PC-9 (cell line): ENCODE results near the gene C2CD4B.

Experiments used
- EZH2 ChIP-seq: fragments of 200-600 bp; sonication (generic); IDR thresholded peaks from 2 replicates; pipeline ENCODE4 v1.8.0; 2017; ENCODE audit warnings: antibody characterized with exemption, low read depth
- TF ChIP-seq, protein P1 (sequence below): fragments of 200-600 bp; sonication (generic); conservative IDR thresholded peaks from 2 replicates; pipeline ENCODE4 v1.6.1; 2017; ENCODE audit warnings: mixed run types, antibody characterized with exemption, mild to moderate bottlenecking, moderate library complexity

DNA sequence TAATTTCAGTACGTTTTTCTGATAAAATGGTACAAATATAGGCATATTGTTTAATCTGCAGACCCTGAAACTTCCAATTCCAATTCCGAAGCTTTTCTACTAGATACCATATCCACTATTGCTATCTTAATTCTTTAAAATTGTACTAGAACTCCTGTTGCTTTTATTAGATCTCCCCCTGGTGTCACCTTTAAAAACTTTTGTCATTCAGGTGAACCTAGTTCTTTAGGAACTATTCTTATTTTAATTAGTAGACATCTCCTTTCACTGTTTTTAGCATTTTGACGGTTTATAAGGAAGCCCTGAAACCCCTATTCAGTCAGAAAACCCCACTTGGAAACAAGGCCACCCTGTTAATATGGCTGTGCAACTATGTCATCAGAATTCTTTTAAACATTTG is 22.3 kb downstream of the C2CD4B start:
- TF ChIP-seq, protein P1, sequence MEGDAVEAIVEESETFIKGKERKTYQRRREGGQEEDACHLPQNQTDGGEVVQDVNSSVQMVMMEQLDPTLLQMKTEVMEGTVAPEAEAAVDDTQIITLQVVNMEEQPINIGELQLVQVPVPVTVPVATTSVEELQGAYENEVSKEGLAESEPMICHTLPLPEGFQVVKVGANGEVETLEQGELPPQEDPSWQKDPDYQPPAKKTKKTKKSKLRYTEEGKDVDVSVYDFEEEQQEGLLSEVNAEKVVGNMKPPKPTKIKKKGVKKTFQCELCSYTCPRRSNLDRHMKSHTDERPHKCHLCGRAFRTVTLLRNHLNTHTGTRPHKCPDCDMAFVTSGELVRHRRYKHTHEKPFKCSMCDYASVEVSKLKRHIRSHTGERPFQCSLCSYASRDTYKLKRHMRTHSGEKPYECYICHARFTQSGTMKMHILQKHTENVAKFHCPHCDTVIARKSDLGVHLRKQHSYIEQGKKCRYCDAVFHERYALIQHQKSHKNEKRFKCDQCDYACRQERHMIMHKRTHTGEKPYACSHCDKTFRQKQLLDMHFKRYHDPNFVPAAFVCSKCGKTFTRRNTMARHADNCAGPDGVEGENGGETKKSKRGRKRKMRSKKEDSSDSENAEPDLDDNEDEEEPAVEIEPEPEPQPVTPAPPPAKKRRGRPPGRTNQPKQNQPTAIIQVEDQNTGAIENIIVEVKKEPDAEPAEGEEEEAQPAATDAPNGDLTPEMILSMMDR, result peak; percentile 64
- no peak for TF ChIP-seq EZH2
